NOMO-1 treated with DMSO at 0.1 percent for 48 hours (cell line): ENCODE measurements around the gene TUBB2A.
A peak's percentile ranks its signal among the peaks of the same experiment; 100 is the strongest.
"Not testable (repeated sequence)": the region's sequence is repeated elsewhere in the genome, so short reads cannot be mapped to it uniquely, and the experiment has no call there.

Experiments
- DNase-seq: peaks from one replicate; lab custom pipeline; 2025; ENCODE audit not compliant: unreplicated experiment; lab: John Stamatoyannopoulos, UW

The TUBB2A gene

GRCh38 chr6:3181105-3181504 is 23.8 kb upstream of the TUBB2A start:
- DNase-seq: no peak

DNA sequence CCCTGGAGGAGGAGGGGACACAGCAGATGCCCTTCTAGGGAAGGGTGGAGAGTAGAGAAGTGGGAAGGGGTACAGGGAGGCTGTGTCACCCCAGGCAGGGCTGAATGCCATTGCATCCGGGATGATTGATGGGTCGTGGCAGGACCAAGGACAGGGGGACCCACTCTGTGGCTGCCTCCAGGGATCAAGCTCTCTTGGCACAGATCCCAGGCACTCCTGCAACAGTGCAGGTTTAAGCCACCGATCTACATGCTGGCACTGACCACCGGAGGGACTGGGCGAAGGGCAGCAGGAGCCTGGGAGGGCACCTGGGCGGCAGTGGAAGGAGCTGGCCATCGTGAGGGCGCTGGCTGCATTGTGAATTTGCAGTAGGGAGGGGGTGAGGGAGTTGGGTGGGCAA is 22.6 kb upstream of the TUBB2A start:
- DNase-seq: not testable (repeated sequence)

- not testable (repeated sequence) for DNase-seq
Observed at GRCh38 chr6:3178666-3179065, 21.3 kb upstream of the TUBB2A start.

DNA sequence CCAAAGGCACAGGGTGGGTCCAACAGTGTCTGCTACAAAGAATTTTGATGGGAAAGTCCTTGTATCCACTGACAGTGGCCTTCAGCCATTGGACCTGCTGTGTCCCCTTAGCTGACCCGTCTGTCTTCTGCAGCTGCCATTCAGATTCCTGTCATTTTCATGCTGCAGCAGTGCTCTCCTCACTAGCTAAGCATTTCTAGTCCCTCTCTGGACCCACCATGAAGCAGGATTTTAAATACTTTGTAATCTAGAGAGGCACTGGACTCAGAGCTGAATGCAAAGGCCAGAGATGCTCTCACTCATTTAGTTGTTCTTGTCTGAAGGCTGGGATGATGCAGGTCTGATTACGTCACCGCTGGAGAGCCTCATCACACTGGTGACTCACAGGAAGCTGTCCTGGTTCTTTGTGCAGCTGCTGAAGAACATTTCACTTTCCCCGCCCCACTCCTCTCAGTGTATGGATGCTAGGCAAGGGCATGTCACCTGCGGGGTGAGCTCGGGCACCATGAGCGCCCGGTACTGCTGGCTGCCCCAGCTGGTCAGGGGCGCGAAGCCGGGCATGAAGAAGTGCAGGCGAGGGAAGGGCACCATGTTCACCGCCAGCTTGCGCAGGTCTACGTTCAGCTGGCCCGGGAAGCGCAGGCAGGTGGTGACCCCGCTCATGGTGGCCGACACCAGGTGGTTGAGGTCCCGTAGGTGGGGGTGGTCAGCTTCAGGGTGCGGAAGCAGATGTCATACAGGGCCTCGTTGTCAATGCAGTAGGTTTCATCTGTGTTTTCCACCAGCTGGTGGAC is 19.4 kb upstream of the TUBB2A start:
- peak; percentile 53 for DNase-seq

GRCh38 chr6:3175715-3176402 is 18.5 kb upstream of the TUBB2A start:
- DNase-seq: peak; percentile 7

- not testable (repeated sequence) for DNase-seq
Observed at GRCh38 chr6:3173636-3174089, 16.3 kb upstream of the TUBB2A start.

- not testable (repeated sequence) for DNase-seq
Observed at GRCh38 chr6:3172789-3173188, 15.4 kb upstream of the TUBB2A start.

DNA sequence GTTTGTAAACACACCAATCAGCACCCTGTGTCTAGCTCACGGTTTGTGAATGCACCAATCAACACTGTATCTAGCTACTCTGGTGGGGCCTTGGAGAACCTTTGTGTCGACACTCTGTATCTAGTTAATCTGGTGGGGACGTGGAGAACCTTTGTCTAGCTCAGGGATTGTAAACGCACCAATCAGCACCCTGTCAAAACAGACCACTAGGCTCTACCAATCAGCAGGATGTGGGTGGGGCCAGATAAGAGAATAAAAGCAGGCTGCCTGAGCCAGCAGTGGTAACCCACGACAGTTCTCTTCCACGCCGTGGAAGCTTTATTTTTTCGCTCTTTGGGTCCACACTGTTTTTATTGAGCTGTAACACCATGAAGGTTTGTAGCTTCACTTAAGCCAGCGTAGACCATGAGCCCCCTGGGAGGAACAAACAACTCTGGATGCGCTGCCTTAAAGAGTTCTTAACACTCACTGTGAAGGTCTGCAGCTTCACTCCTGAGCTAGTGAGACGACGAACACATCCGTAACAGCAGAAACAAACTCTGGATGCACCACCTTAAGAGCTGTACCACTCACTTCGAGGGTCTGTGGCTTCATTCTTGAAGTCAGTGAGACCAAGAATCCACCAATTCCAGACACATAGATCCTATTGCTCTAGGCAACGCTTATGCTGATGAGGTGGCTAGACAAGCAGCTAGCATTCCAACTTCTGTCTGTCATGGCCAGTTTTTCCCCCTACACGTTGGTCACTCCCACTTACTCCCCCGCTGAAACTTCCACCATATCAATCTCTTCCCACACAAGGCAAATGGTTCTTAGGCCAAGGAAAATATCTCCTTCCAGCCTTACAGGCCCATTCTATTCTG is 14.2 kb upstream of the TUBB2A start:
- DNase-seq: not testable (repeated sequence)

GRCh38 chr6:3170676-3171075 is 13.3 kb upstream of the TUBB2A start:
- DNase-seq: not testable (repeated sequence)

DNA sequence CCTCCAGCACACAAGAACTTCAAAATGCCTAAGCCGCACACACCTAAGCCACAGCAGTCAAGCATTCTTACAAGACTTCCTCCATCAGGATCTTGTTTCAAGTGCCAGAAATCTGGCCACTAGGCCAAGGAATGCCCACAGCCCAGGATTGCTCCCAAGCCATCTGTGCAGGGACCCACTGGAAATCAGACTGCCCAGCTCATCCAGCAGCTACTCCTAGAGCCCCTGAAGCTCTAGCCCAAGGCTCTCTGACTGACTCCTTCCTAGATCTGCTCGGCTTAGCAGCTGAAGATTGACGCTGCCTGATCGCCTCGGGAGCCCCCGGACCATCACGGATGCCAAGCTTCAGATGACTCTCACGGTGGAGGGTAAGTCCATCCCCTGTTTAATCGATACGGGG is 10.7 kb upstream of the TUBB2A start:
- not testable (repeated sequence) for DNase-seq

DNA sequence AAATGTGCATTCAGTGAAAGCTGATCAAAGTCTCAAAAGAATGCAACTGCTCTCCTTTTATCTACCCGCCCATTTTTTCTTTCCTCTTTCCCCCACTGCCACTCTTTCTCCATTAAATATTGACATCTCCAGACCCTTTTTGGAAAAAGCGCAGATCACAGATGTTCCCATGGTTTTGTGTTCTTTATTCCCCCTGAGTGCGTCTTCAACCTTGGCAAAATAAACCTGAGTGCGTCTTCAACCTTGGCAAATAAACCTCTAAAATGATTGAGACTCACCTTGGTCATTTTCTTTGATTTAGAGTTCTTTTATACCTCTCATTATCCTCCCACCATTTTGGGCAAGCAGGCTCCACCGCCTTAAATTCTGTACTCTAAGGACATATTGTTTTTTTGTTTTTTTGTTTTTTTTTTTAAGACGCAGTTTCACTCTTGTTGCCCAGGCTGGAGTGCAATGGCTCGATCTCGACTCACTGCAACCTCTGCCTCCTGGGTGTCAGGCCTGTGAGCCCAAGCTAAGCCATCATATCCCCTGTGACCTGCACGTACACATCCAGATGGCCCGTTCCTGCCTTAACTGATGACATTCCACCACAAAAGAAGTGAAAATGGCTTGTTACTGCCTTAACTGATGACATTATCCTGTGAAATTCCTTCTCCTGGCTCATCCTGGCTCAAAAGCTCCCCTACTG is 9.3 kb upstream of the TUBB2A start:
- DNase-seq: not testable (repeated sequence)

- DNase-seq: peak; percentile 11
Observed at GRCh38 chr6:3165631-3166534, 8.5 kb upstream of the TUBB2A start.

- no peak for DNase-seq
Observed at GRCh38 chr6:3164388-3164787, 7.0 kb upstream of the TUBB2A start.

GRCh38 chr6:3163248-3163594 is 5.9 kb upstream of the TUBB2A start:
- DNase-seq: peak; percentile 66

GRCh38 chr6:3162565-3163247 is 5.4 kb upstream of the TUBB2A start:
- peak; percentile 76 for DNase-seq

DNA sequence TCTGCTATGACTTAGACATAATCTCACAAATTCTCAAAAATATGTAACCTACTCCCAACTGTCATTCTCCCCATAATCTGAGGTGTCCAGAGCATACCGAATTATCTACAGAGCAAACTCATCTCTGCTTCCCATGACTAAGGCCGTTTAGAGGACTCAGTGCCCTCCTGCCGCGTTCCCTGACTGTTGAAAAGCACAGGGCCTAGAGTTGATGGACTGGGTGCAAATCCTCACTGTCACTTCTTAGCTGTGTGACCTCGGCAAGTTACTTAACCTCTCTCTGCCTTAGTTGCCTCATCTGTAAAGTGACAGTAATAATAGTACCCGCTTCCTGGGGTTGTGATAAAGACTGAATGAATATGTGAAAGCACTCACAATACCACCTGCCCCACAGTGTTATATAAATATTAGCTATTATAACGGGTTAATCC is 4.7 kb upstream of the TUBB2A start:
- no peak for DNase-seq

DNA sequence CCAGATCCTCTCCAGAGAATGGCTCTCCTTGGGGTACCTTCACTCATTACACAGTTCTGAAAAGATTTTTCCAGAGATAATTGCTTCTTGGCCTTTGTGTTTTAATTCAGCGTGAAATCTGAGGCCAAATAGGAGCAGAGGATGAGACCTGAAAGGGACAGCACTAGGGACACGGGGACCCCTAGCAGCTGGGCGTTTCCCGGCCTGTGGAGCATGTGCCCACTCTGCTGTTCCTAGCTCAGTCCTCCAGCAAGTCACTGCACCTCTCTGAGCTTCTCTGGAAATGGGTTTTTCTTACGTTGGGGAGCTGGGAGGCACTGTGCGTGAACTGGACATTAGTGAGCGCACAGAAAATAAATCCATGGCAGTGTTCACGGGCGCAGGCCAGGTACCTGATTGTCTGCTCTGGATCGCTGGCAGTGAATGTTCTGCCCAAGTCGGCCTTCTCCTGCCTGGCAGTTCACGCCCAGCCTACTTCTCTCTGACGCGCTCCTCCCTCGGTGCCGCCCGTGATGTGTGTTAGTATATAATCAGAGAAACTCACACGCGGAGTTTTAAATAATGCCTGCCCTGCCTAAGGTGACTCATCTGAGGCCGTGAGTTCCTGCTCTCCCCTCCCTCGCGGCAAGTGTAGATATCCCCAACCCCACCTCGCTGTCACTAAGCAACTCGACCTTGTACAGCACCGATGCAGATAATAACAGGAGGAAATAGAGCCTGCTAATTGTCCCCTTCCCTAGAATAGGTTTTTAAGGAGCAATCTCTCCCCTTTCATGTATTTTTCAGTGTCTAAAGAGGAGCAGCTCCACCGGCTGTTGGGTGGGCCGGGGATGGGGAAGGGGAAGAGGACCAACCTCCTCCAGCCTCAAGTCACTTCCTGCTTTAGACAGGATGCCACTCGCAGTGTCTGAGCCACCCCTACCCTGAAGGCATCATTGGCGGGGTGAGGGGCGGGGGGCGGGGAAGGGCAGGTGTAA is 2.7 kb upstream of the TUBB2A start:
- DNase-seq: peak; percentile 43
